Upper lobe of left lung (tissue), 4 donors: ENCODE results near the gene ITPR2.

Experiments
- CTCF ChIP-seq, 6 experiments: fragments of 450-650 bp in 4 of 6; fragments of 200-600 bp in 2 of 6; sonication (generic) in 2 of 6; IDR thresholded peaks; one replicate each; pipeline ENCODE4 v1.5.1; 2016 to 2019; ENCODE audit warnings: antibody characterized with exemption in 6 of 6
- POLR2A ChIP-seq, 4 donors: fragments of 450-650 bp; IDR thresholded peaks; one replicate each; pipeline ENCODE4 v1.5.1; 2016 to 2017; ENCODE audit warnings: antibody characterized with exemption in 4 of 4, mild to moderate bottlenecking in 2 of 4

DNA sequence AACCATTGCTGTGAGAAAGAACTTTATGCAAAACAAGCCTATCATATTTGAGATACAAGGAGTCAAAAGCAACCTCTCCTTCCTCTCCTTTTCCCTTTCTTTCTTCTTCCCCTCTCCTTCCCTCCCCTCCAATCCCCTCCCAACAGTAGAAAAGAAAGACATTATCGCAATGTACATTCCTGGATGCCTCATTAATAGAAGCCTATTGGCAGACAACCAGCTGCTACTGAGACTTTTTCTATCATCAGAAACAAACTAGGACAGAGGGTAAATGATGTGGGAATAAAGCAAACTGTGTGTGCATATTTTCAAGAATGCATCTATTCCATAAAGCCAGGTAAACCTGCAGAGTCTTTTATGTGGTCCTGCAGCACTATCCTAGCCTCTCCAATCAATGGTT is 237.2 kb downstream of the ITPR2 start:
- TF ChIP-seq CTCF (IDR thresholded peaks at IDR 0.05) (no peak), POLR2A (IDR thresholded peaks at IDR 0.05) (no peak)
